Measurements from ENCODE around the gene PCF11.

GRCh38 chr11:83191491-83191890 lies 34.6 kb downstream of the PCF11 start:
- TF ChIP-seq CTCF (IDR thresholded peaks at IDR 0.05) (no peak), POLR2A (IDR thresholded peaks at IDR 0.05) (no peak)

Measured in Peyer's patch (tissue), 4 donors.